Measurements from ENCODE around the gene DVL2. TPM values are rescaled to one million over a fixed set of nuclear protein-coding genes. Genes with fewer than 3 reads are reported as not detected.
"Not testable (repeated sequence)": the region's sequence is repeated elsewhere in the genome, so short reads cannot be mapped to it uniquely, and the experiment has no call there.

The DVL2 gene
- total and polyA plus RNA-seq, 7 donors = 10.0 to 22.1 (median 13.1) TPM

DNA sequence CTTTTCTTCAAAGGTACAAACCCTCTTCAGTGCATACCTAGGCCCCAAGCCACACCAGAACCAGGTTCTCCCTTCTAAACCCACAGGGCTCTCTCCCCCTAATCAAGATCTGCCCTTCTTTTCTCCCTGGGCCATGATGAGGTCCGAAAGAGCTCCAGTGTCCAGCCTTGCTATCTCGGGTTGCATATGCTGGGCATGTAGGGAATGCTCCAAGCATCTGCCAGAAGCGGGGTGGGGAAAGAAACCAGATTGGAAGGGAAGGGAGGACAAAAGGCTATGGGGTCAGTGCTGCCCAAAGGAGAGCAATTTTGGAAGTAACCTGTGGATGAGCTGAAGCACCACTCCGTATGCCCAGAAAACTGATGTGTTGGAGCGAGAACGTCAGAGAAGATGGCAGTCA, 14.9 kb upstream of the DVL2 start:
- intact Hi-C loops (cut with DNase I) = loop anchor here (10.0 kb wide), 2 partner anchors 316 to 896 kb away; partner anchors contain the start of gene SENP3 (in 1 of the 2)
- H3K36me3 ChIP-seq (ENCODE audit: insufficient read depth in 1 of 2, low read depth in 1 of 2) = peaks cover 0 to 42% of the 10 kb centered on the region in 2 donors
- H3K9me3 ChIP-seq = no peaks in the 10 kb centered on the region
- WGBS, 3 donors = 24 to 38% (median 25%) methylated on average over 6 of the region's 6 CpGs
- peak overlapping the region; percentile 99 for H3K4me3 ChIP-seq
- H3K27ac ChIP-seq = peak overlapping the region; percentile 99
- TF ChIP-seq, protein P1, sequence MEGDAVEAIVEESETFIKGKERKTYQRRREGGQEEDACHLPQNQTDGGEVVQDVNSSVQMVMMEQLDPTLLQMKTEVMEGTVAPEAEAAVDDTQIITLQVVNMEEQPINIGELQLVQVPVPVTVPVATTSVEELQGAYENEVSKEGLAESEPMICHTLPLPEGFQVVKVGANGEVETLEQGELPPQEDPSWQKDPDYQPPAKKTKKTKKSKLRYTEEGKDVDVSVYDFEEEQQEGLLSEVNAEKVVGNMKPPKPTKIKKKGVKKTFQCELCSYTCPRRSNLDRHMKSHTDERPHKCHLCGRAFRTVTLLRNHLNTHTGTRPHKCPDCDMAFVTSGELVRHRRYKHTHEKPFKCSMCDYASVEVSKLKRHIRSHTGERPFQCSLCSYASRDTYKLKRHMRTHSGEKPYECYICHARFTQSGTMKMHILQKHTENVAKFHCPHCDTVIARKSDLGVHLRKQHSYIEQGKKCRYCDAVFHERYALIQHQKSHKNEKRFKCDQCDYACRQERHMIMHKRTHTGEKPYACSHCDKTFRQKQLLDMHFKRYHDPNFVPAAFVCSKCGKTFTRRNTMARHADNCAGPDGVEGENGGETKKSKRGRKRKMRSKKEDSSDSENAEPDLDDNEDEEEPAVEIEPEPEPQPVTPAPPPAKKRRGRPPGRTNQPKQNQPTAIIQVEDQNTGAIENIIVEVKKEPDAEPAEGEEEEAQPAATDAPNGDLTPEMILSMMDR (IDR thresholded peaks at IDR 0.05) = no peak
- DNase-seq = no peak
- H3K4me1 ChIP-seq = peaks cover 45% of the 10 kb centered on the region
- ATAC-seq = no peak
- H3K27me3 ChIP-seq (ENCODE audit: insufficient read depth in 3 of 3, low read length in 2 of 3) = no peaks in the 10 kb centered on the region

DNA sequence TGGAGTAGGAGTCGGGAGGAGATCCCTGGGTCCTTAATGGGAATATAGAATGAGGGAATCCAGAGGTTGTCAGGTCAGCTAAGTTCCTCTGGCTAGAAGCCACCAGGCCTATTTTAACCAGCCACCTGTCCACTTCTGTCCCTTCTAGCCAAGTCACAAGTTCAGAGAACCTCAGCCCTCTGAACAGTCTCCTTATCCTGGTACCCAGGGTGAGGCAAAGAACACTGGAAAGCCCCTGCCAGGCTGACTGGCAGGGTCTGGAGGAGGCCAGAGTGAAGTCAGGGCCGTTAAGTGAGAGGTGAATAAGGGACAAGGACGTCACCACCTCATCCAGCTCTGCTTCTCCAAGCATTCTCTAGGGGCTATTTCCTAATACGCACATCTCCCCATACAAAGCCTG, 14.5 kb upstream of the DVL2 start:
- Histone ChIP-seq H3K27me3 (ENCODE audit: insufficient read depth in 3 of 3, low read length in 2 of 3) (no peaks in the 10 kb centered on the region), H3K27ac (peak overlapping the region; percentile 99), H3K4me1 (peaks cover 41% of the 10 kb centered on the region), H3K9me3 (no peaks in the 10 kb centered on the region), H3K36me3 (ENCODE audit: insufficient read depth in 1 of 2, low read depth in 1 of 2) (peaks cover 0 to 42% of the 10 kb centered on the region in 2 donors), H3K4me3 (peak overlapping the region; percentile 99)
- TF ChIP-seq, protein P1 (IDR thresholded peaks at IDR 0.05) = no peak
- intact Hi-C loops (cut with DNase I) = loop anchor here (10.0 kb wide), 2 partner anchors 316 to 896 kb away; partner anchors contain the start of gene SENP3 (in 1 of the 2)
- ATAC-seq = peak; percentile 39 to 69 (median 63)
- WGBS, 3 donors = 22 to 40% (median 31%) methylated on average over 4 of the region's 4 CpGs
- DNase-seq = peak in 1 of 2 donors; percentile 78

DNA sequence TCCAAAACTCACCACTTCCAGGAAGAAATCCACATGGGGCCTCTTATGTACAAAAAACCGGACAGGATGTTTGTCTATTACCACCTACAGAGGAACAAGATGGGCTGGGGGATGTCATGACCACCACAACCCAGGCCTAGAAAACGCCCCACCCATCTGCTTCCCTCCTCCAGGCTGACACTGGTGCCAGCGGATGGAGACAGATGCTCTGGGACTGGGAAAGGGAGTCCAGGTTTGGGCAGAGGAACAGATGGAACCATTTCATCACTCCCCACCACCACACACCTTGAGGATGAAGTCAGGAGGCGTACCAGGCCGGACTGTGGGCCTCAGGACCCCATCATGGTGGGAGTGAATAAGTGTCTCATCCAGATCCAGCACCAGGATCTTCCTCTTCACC, 12.5 kb upstream of the DVL2 start:
- 87 to 91% (median 91%) methylated on average over 5 of the region's 5 CpGs for whole genome bisulfite sequencing, 3 donors
- no peak overlapping the region for H3K4me3 ChIP-seq
- TF ChIP-seq, protein P1 (IDR thresholded peaks at IDR 0.05) = no peak
- H3K36me3 ChIP-seq (ENCODE audit: insufficient read depth in 1 of 2, low read depth in 1 of 2) = peaks cover 0 to 40% of the 10 kb centered on the region in 2 donors
- DNase-seq (no peak), ATAC-seq (no peak)
- H3K27ac ChIP-seq = peak overlapping the region; percentile 99
- intact Hi-C loops (cut with DNase I) = loop anchor here (10.0 kb wide), 2 partner anchors 318 to 898 kb away; partner anchors contain the start of gene SENP3 (in 1 of the 2)
- no peaks in the 10 kb centered on the region for H3K9me3 ChIP-seq
- peaks cover 37% of the 10 kb centered on the region for H3K4me1 ChIP-seq
- H3K27me3 ChIP-seq (ENCODE audit: insufficient read depth in 3 of 3, low read length in 2 of 3) = no peaks in the 10 kb centered on the region

DNA sequence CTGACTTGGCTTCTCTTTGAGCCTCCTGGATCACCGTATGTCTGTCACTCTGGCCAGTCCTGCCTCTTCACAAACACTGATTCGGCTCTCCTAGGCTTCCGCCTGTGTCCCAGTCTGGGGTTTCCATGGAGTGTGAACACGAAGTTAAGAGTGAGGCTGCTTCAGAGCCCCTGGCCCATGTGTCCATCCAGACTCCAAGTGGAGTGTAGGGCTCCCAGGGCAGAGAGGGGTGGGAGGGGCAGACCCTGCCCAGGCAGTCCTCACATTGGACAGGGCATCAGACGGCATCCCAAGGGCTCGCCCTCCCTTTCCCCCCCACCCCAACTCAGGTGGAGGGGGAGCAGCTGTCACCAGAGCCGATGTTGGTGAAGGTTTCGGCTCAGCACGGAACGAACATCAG, 9.5 kb upstream of the DVL2 start:
- Histone ChIP-seq H3K4me3 (peak overlapping the region; percentile 96), H3K36me3 (ENCODE audit: insufficient read depth in 1 of 2, low read depth in 1 of 2) (peaks cover 7 to 55% of the 10 kb centered on the region in 2 donors), H3K4me1 (peaks cover 39% of the 10 kb centered on the region), H3K27ac (peak overlapping the region; percentile 87)
- not testable (repeated sequence) for DNase-seq; H3K9me3 ChIP-seq; ATAC-seq; H3K27me3 ChIP-seq (ENCODE audit: insufficient read depth in 3 of 3, low read length in 2 of 3)
- intact Hi-C loops (cut with DNase I) = loop anchor here (2.0 to 10.0 kb wide), 3 partner anchors 37 to 901 kb away; partner anchors contain the start of genes SENP3 (in 1 of the 2) and SLC2A4 (in 1 of the 2)
- WGBS, 3 donors = 48 to 76% (median 58%) methylated on average over 9 to 10 of the region's 10 CpGs

DNA sequence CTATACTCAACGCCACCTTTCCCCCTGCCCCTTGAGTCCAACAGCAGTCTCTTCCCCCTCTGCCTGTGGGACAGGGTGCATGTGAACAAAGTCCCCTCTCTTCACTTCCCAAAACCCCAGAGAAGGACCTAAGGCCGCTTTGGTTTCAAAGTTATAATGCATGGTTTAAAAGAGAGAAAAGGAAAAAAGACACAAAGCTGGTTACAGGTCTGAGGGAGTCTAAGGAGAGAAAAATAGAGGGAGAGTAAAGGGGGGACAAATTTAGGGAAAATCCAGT, 9.1 kb upstream of the DVL2 start:
- Histone ChIP-seq H3K27me3 (ENCODE audit: insufficient read depth in 3 of 3, low read length in 2 of 3) (no peaks in the 10 kb centered on the region), H3K36me3 (ENCODE audit: insufficient read depth in 1 of 2, low read depth in 1 of 2) (peaks cover 7 to 55% of the 10 kb centered on the region in 2 donors), H3K4me1 (peaks cover 35% of the 10 kb centered on the region), H3K9me3 (no peaks in the 10 kb centered on the region), H3K4me3 (peak overlapping the region; percentile 96), H3K27ac (peak overlapping the region; percentile 87)
- DNase-seq (no peak), ATAC-seq (no peak)
- 23 to 24% (median 24%) methylated on average over 2 of the region's 2 CpGs for WGBS, 3 donors
- intact Hi-C loops (cut with DNase I) = loop anchor here (2.0 to 10.0 kb wide), 3 partner anchors 37 to 901 kb away; partner anchors contain the start of genes SENP3 (in 1 of the 2) and SLC2A4 (in 1 of the 2)
- TF ChIP-seq, protein P1 (IDR thresholded peaks at IDR 0.05) = no peak
